Adrenal gland (tissue), 12 donors: ENCODE measurements around the gene BSND. TPM values are rescaled to one million over a fixed set of nuclear protein-coding genes. Genes with fewer than 3 reads are reported as not detected.

Source experiments
- DNase-seq, 7 donors: peaks; one replicate each; pipeline ENCODE4 v3.0.0-alpha.2; 2019 to 2020
- H3K27ac ChIP-seq, 5 donors: fragments of 200-600 bp; sonication (generic) in 4 of 5; 1 replicate in 3 of 5; 2 replicates in 2 of 5; pipeline versions ENCODE4 v1.5.1 to v1.8.0; 2016 to 2020; ENCODE audit warnings: mild to moderate bottlenecking in 1 of 5
- H3K27me3 ChIP-seq: fragments of 200-600 bp; 2 replicates; pipeline ENCODE4 v1.8.0; 2021
- H3K36me3 ChIP-seq, 2 donors: fragments of 200-600 bp; replicated peaks in 1 of 2; 1 replicate in 1 of 2; 2 replicates in 1 of 2; pipeline versions ENCODE4 v1.5.1 to v1.8.0; 2018 to 2022
- H3K4me1 ChIP-seq, 2 donors: fragments of 200-600 bp; replicated peaks in 1 of 2; 1 replicate in 1 of 2; 2 replicates in 1 of 2; pipeline versions ENCODE4 v1.5.1 to v1.8.0; 2018 to 2021
- H3K4me3 ChIP-seq, 4 donors: fragments of 200-600 bp; sonication (generic) in 3 of 4; one replicate each; pipeline ENCODE4 v1.5.1; 2016 to 2018
- H3K9me3 ChIP-seq, 3 donors: fragments of 200-600 bp; sonication (generic) in 1 of 3; replicated peaks in 1 of 3; 1 replicate in 2 of 3; 2 replicates in 1 of 3; pipeline versions ENCODE4 v1.5.1 to v1.8.0; 2016 to 2021
- POLR2A ChIP-seq, 2 donors: fragments of 450-650 bp; IDR thresholded peaks; one replicate each; pipeline ENCODE4 v1.6.1; 2017; ENCODE audit warnings: antibody characterized with exemption in 2 of 2, mild to moderate bottlenecking in 2 of 2, moderate library complexity in 1 of 2
- WGBS, 4 donors: extraction: QIAGEN DNeasy Blood & Tissue Kit in 2 of 4; methylation state at CpG; one replicate each; pipeline versions ENCODE4 v1.1.5 to v1.1.7; 2013 to 2017; 5-methylcytosine and 5-hydroxymethylcytosine counted together
- intact Hi-C, 2 donors: fragments of 100-400 bp; cut with DNase I; formaldehyde crosslinking; loops; one replicate each; pipeline versions ENCODE4 v1.14.1 to v1.15.0; 2022 to 2023
- polyA plus RNA-seq, 3 donors: library from polyadenylated mRNA; stranded (reverse); fragments of 200-250 nt in 2 of 3; fragments of 350-450 nt in 1 of 3; fragmentation: Illumina TruSeq in 1 of 3; extraction: RNeasy Lipid Tissue Mini Kit (QIAGEN cat#74804) in 1 of 3; gene quantifications; one replicate each; pipeline ENCODE4 v1.2.3, GENCODE V29; 2013 to 2014
- total RNA-seq, 9 donors: library from RNA; depleted of rRNA in 4 of 9; stranded (reverse); fragments of >200 nt in 4 of 9; fragments of 120-200 nt in 1 of 9; fragmentation: NEBNext Ultra II Directional in 1 of 9; extraction: Animal tissue kit (Norgen Biotek cat#: 25700) in 1 of 9; gene quantifications; one replicate each; pipeline versions ENCODE4 v1.1.0 to v1.2.4, GENCODE V29; 2013 to 2023
- TF ChIP-seq, protein P1 (sequence below), 6 experiments: fragments of 450-650 bp in 4 of 6; fragments of 200-600 bp in 2 of 6; sonication (generic) in 1 of 6; IDR thresholded peaks; 1 replicate in 5 of 6; 2 replicates in 1 of 6; pipeline versions ENCODE4 v1.5.1 to v1.8.0; 2016 to 2021; ENCODE audit warnings: antibody characterized with exemption in 6 of 6, mild to moderate bottlenecking in 2 of 6, moderate library complexity in 1 of 6
- donor health status: healthy with polysubstance abuse.
- donor health status: Bipolar disorder and iron deficiency.
- donor health status: DM: yes; HTN: yes; CAD: no.
- donor health status: DM: no; HTN: no; CAD: no.
- donor health status: DM: no; HTN: no; CAD: no.
- donor health status: DM: yes; HTN: yes; CAD: no.

Gene BSND
- total and polyA plus RNA-seq, 12 donors = 0.04 to 0.44 (median 0.08) TPM; not detected in 9

- intact Hi-C loops = no loop called here
- Histone ChIP-seq H3K4me3 (no peak overlapping the region), H3K36me3 (no peaks in the 10 kb centered on the region), H3K27me3 (peaks cover 55% of the 10 kb centered on the region), H3K9me3 (no peaks in the 10 kb centered on the region), H3K4me1 (peaks cover 0 to 5% of the 10 kb centered on the region in 2 donors), H3K27ac (no peak overlapping the region)
- WGBS, 4 donors = 53 to 65% (median 60%) methylated on average over 4 of the region's 4 CpGs
- no peak for DNase-seq
- TF ChIP-seq, protein P1, sequence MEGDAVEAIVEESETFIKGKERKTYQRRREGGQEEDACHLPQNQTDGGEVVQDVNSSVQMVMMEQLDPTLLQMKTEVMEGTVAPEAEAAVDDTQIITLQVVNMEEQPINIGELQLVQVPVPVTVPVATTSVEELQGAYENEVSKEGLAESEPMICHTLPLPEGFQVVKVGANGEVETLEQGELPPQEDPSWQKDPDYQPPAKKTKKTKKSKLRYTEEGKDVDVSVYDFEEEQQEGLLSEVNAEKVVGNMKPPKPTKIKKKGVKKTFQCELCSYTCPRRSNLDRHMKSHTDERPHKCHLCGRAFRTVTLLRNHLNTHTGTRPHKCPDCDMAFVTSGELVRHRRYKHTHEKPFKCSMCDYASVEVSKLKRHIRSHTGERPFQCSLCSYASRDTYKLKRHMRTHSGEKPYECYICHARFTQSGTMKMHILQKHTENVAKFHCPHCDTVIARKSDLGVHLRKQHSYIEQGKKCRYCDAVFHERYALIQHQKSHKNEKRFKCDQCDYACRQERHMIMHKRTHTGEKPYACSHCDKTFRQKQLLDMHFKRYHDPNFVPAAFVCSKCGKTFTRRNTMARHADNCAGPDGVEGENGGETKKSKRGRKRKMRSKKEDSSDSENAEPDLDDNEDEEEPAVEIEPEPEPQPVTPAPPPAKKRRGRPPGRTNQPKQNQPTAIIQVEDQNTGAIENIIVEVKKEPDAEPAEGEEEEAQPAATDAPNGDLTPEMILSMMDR (IDR thresholded peaks at IDR 0.05) = peak in 1 of 6 experiments; percentile 8
- no peak for TF ChIP-seq POLR2A (IDR thresholded peaks at IDR 0.05)
These were observed 37.2 kb downstream of the BSND start for GRCh38 chr1:55035904-55036303.

DNA sequence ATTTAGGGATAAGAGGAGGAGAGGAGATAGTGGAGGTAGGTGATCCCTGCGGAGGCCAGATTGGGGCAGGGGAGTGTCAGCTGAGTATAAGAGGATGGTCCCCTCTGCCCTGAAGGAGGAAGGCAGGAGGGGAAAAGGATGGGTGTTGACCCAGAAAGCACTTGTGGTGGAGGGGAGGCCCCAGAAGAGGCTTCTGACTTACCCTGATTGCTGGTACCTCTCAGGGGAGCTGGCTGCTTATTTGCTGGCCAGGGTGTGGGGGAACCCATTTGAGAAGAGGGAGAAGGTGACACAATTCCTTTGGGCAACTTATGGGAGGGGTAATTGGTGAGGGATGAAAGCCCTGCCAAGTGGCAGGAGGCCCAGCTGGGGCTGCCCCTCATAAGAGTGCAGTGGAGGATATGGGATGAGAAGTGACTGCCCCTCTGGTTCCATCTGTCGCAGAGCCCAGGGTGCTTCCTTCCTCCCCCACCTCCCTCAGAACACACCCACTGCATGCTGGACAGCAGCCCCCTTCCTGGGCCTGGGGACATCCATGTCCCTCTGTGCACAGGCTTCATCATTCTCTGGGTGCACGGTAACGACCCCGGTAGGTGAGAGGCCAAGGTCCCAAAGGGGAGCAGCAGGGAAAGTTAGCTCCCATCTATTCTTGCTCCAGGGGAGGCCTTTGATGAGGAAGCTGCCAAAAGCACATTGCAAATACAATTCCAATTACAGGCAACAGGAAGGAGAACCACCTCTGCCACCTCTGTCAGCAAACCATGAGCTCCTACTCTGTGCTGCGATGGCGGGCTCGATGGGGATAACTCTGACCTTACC, 39.2 kb downstream of the BSND start:
- Histone ChIP-seq H3K4me1 (peaks cover 0 to 5% of the 10 kb centered on the region in 2 donors), H3K4me3 (no peak overlapping the region), H3K27me3 (peaks cover 55% of the 10 kb centered on the region), H3K9me3 (no peaks in the 10 kb centered on the region), H3K36me3 (no peaks in the 10 kb centered on the region), H3K27ac (no peak overlapping the region)
- TF ChIP-seq, protein P1 (IDR thresholded peaks at IDR 0.05) = no peak
- TF ChIP-seq POLR2A (IDR thresholded peaks at IDR 0.05) = no peak
- 80 to 93% (median 87%) methylated on average over 5 to 8 of the region's 8 CpGs for WGBS, 4 donors
- no peak for DNase-seq
- intact Hi-C loops = no loop called here

DNA sequence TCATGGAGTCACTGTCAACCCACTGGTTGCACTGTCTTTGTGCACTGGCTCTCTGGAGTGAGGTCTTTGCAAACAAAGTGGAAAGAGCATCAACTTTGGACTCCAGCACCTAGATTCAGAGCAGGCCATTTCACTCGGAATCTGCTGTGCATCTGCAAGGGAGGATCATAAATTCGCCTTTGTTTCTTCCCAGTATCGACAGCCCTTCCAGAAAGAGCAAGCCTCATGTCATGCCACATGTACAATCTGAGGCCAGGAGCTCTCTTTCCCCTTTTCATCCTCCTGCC, 39.8 kb downstream of the BSND start:
- Histone ChIP-seq H3K4me3 (no peak overlapping the region), H3K4me1 (peaks cover 0 to 5% of the 10 kb centered on the region in 2 donors), H3K27me3 (peaks cover 51% of the 10 kb centered on the region), H3K36me3 (no peaks in the 10 kb centered on the region), H3K27ac (no peak overlapping the region), H3K9me3 (no peaks in the 10 kb centered on the region)
- intact Hi-C loops = no loop called here
- WGBS, 4 donors = 49 to 90% (median 73%) methylated on average over 3 of the region's 3 CpGs
- no peak for DNase-seq
- no peak for TF ChIP-seq POLR2A (IDR thresholded peaks at IDR 0.05)
- TF ChIP-seq, protein P1 (IDR thresholded peaks at IDR 0.05) = no peak

- Histone ChIP-seq H3K36me3 (no peaks in the 10 kb centered on the region), H3K4me3 (no peak overlapping the region), H3K4me1 (peaks cover 0 to 5% of the 10 kb centered on the region in 2 donors), H3K9me3 (no peaks in the 10 kb centered on the region), H3K27me3 (peaks cover 46% of the 10 kb centered on the region), H3K27ac (no peak overlapping the region)
- no peak for DNase-seq
- WGBS, 4 donors = 36 to 58% (median 47%) methylated on average over 6 to 9 of the region's 9 CpGs
- TF ChIP-seq POLR2A (IDR thresholded peaks at IDR 0.05) = no peak
- TF ChIP-seq, protein P1 (IDR thresholded peaks at IDR 0.05) = no peak
- intact Hi-C loops = no loop called here
These were observed 40.2 kb downstream of the BSND start for GRCh38 chr1:55038974-55039341.
